ENCODE data around the gene PKMYT1. TPM values are rescaled to one million over a fixed set of nuclear protein-coding genes. Genes with fewer than 3 reads are reported as not detected.

PKMYT1 gene
- polyA plus RNA-seq (2011; rRNA removed) (8.4 and 10.5 TPM in 2 replicates), polyA plus RNA-seq (2017; fragmentation: RNase III; extraction: RNeasy Plus Mini Kit Qiagen cat#74134 plus additional on column Dnase treatment) (50.5 to 55.2 TPM (median 52.5 TPM) in 3 replicates), polyA minus RNA-seq (2011; rRNA and poly(A)+ RNA removed) (3.4 and 5.8 TPM in 2 replicates)
- 76.4 and 102 TPM in 2 replicates for polyA plus RNA-seq (2012; cell fraction: cytosol; rRNA removed)
- polyA plus RNA-seq (2012; cell fraction: nucleus; rRNA removed) = 250 and 385 TPM in 2 replicates

DNA sequence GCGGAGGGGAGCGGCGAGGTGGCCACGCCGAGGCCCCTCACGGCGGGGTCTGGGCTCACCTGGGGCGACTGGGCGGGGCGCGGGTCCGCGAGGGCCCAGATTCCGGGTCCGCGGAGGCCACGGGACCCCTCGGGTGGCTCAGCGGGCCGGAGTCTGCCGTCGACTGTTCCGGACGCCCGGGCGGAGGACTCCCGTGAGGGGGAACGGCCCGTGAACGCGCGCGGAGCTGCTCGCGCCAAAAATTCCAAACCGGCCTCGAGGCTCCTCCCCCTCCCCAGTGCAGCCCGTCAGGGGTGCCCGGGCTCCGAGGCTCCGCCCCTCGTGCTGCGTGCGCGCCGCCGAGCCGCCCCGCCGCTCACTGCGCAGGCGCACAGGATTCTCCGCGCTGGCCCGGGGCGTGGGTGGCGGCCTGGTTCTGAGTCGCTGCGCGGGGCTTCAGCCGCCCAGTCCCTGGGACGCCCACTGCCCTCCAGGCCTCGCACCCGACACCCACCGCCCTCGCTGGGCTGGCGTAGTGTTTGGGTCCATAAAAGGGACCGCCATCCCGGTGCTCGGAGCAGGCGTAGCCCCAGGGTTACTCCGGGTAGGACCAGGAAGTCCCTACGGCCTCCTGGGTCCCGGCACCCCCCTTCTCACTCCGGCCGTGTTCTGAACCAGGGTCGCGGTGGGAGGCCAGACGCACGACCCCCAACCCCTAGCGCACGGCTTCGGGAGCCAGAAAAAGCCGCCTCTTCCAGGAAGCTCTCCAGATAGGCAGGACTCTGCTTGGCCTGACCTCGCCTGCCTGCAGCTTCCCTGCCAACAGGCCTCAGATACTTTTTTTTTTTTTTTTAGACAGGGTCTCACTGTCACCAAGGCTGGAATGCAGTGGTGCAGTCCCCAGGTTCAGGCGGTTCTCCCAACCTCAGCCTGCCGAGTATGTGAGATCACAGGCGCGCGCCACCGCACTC, at the start of gene PKMYT1:
Gene PKMYT1 (minus strand): TSS at position 220 of the 950 bp plus-strand sequence. CDS start 789 bp downstream, outside the sequence.
- Histone ChIP-seq H3K4me1 (peaks cover 18% of the 10 kb centered on the region; the same call in 2 of the 3 replicates), H3K27ac (peak within 1 kb of the TSS; percentile 91 to 95), H3K4me3 (peak within 1 kb of the TSS; percentile 71), H3K4me2 (peak within 1 kb of the TSS; percentile 85), H3K9me3 (no peaks in the 10 kb centered on the region)
- ChIA-PET CTCF (interaction anchor here (0.6 to 3.9 kb wide), 10 partner anchors 9 to 149 kb away, joined by 3 to 27 read pairs (median 4); partner anchors contain the start of gene PAQR4), POLR2A (interaction anchor here (0.6 to 2.2 kb wide), 5 partner anchors 8 to 44 kb away, joined by 3 to 13 read pairs (median 4); partner anchors contain the start of genes KREMEN2, PAQR4 and TNFRSF12A)
- DNase-seq (ENCODE audit: low read depth in 1 of 2, low spot score in 1 of 2) (peak; percentile 85 to 98), FAIRE-seq (no peak), ATAC-seq (peak; percentile 70 to 82)
- WGBS (ENCODE audit: missing lambda C conversion rate) = 14% methylated on average over 48 of the region's 91 CpGs
- TF ChIP-seq, protein P1, sequence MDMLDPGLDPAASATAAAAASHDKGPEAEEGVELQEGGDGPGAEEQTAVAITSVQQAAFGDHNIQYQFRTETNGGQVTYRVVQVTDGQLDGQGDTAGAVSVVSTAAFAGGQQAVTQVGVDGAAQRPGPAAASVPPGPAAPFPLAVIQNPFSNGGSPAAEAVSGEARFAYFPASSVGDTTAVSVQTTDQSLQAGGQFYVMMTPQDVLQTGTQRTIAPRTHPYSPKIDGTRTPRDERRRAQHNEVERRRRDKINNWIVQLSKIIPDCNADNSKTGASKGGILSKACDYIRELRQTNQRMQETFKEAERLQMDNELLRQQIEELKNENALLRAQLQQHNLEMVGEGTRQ (IDR thresholded peaks at IDR 0.05) = no peak
- TF ChIP-seq RARB (CRISPR knock-in tag; IDR thresholded peaks at IDR 0.05) (no peak), HOXB5 (CRISPR knock-in tag; IDR thresholded peaks at IDR 0.05) (no peak), RNF2 (IDR thresholded peaks at IDR 0.05; ENCODE audit: borderline replicate concordance, low read depth) (no peak), TFCP2L1 (CRISPR knock-in tag; IDR thresholded peaks at IDR 0.05) (no peak), PHF8 (IDR thresholded peaks at IDR 0.05; ENCODE audit: borderline replicate concordance, low read depth) (peak; percentile 80), NR3C1 (IDR thresholded peaks at IDR 0.05) (no peak), NPAS2 (CRISPR knock-in tag; IDR thresholded peaks at IDR 0.05; ENCODE audit: borderline replicate concordance) (no peak), ZNF302 (CRISPR knock-in tag; IDR thresholded peaks at IDR 0.05) (no peak), SMC3 (IDR thresholded peaks at IDR 0.05) (no peak), MAFK (IDR thresholded peaks at IDR 0.05; ENCODE audit: partially characterized antibody) (no peak), EHF (CRISPR knock-in tag; IDR thresholded peaks at IDR 0.05) (no peak), KDM1A (IDR thresholded peaks at IDR 0.05; ENCODE audit: low read depth) (no peak), FOXS1 (CRISPR knock-in tag; IDR thresholded peaks at IDR 0.05) (no peak), FOSL2 (IDR thresholded peaks at IDR 0.05) (no peak), FOSL2 (CRISPR knock-in tag; IDR thresholded peaks at IDR 0.05) (no peak), CEBPB (IDR thresholded peaks at IDR 0.05) (no peak), ESRRA (IDR thresholded peaks at IDR 0.05; ENCODE audit: borderline replicate concordance, low read length) (no peak), EP300 (IDR thresholded peaks at IDR 0.05) (no peak), HOXB13 (CRISPR knock-in tag; IDR thresholded peaks at IDR 0.05; ENCODE audit: low read depth) (no peak), EHMT2 (IDR thresholded peaks at IDR 0.05; ENCODE audit: low read depth) (no peak), RFX5 (IDR thresholded peaks at IDR 0.05) (peak; percentile 28; the same call in 1 of the 2 replicates)
- TF ChIP-seq, protein P2, sequence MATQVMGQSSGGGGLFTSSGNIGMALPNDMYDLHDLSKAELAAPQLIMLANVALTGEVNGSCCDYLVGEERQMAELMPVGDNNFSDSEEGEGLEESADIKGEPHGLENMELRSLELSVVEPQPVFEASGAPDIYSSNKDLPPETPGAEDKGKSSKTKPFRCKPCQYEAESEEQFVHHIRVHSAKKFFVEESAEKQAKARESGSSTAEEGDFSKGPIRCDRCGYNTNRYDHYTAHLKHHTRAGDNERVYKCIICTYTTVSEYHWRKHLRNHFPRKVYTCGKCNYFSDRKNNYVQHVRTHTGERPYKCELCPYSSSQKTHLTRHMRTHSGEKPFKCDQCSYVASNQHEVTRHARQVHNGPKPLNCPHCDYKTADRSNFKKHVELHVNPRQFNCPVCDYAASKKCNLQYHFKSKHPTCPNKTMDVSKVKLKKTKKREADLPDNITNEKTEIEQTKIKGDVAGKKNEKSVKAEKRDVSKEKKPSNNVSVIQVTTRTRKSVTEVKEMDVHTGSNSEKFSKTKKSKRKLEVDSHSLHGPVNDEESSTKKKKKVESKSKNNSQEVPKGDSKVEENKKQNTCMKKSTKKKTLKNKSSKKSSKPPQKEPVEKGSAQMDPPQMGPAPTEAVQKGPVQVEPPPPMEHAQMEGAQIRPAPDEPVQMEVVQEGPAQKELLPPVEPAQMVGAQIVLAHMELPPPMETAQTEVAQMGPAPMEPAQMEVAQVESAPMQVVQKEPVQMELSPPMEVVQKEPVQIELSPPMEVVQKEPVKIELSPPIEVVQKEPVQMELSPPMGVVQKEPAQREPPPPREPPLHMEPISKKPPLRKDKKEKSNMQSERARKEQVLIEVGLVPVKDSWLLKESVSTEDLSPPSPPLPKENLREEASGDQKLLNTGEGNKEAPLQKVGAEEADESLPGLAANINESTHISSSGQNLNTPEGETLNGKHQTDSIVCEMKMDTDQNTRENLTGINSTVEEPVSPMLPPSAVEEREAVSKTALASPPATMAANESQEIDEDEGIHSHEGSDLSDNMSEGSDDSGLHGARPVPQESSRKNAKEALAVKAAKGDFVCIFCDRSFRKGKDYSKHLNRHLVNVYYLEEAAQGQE (IDR thresholded peaks at IDR 0.05) = no peak
- TF ChIP-seq, protein P3, sequence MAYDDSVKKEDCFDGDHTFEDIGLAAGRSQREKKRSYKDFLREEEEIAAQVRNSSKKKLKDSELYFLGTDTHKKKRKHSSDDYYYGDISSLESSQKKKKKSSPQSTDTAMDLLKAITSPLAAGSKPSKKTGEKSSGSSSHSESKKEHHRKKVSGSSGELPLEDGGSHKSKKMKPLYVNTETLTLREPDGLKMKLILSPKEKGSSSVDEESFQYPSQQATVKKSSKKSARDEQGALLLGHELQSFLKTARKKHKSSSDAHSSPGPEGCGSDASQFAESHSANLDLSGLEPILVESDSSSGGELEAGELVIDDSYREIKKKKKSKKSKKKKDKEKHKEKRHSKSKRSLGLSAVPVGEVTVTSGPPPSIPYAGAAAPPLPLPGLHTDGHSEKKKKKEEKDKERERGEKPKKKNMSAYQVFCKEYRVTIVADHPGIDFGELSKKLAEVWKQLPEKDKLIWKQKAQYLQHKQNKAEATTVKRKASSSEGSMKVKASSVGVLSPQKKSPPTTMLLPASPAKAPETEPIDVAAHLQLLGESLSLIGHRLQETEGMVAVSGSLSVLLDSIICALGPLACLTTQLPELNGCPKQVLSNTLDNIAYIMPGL (CRISPR knock-in tag; IDR thresholded peaks at IDR 0.05; ENCODE audit: borderline replicate concordance) = no peak
- TF ChIP-seq, protein P4, sequence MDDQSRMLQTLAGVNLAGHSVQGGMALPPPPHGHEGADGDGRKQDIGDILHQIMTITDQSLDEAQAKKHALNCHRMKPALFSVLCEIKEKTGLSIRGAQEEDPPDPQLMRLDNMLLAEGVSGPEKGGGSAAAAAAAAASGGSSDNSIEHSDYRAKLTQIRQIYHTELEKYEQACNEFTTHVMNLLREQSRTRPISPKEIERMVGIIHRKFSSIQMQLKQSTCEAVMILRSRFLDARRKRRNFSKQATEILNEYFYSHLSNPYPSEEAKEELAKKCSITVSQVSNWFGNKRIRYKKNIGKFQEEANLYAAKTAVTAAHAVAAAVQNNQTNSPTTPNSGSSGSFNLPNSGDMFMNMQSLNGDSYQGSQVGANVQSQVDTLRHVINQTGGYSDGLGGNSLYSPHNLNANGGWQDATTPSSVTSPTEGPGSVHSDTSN (IDR thresholded peaks at IDR 0.05) = no peak
- TF ChIP-seq, protein P5, sequence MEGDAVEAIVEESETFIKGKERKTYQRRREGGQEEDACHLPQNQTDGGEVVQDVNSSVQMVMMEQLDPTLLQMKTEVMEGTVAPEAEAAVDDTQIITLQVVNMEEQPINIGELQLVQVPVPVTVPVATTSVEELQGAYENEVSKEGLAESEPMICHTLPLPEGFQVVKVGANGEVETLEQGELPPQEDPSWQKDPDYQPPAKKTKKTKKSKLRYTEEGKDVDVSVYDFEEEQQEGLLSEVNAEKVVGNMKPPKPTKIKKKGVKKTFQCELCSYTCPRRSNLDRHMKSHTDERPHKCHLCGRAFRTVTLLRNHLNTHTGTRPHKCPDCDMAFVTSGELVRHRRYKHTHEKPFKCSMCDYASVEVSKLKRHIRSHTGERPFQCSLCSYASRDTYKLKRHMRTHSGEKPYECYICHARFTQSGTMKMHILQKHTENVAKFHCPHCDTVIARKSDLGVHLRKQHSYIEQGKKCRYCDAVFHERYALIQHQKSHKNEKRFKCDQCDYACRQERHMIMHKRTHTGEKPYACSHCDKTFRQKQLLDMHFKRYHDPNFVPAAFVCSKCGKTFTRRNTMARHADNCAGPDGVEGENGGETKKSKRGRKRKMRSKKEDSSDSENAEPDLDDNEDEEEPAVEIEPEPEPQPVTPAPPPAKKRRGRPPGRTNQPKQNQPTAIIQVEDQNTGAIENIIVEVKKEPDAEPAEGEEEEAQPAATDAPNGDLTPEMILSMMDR (IDR thresholded peaks at IDR 0.05) = no peak
- TF ChIP-seq, protein P6, sequence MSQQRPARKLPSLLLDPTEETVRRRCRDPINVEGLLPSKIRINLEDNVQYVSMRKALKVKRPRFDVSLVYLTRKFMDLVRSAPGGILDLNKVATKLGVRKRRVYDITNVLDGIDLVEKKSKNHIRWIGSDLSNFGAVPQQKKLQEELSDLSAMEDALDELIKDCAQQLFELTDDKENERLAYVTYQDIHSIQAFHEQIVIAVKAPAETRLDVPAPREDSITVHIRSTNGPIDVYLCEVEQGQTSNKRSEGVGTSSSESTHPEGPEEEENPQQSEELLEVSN (IDR thresholded peaks at IDR 0.05; ENCODE audit: borderline replicate concordance, low read depth) = peak; percentile 63; the same call in 1 of the 2 replicates

Measured in A549 (cell line).